ENCODE measurements around the gene SH3RF3.

Gene SH3RF3

GRCh38 chr2:109306190-109306589, 177.2 kb downstream of the SH3RF3 start:
- Histone ChIP-seq H3K4me1 (ENCODE audit: control insufficient read depth, insufficient read depth, low read depth, low read length) (peaks cover 20% of the 10 kb centered on the region), H3K27ac (ENCODE audit: low read length, poor library complexity, severe bottlenecking) (no peak overlapping the region), H2BK120ac (ENCODE audit: low read depth, low read length) (no peak overlapping the region), H3K79me1 (replicated peaks; ENCODE audit: low read length, poor library complexity, severe bottlenecking) (peaks cover 24% of the 10 kb centered on the region), H2BK15ac (ENCODE audit: low read depth, poor library complexity, severe bottlenecking) (no peak overlapping the region), H3K23ac (ENCODE audit: low read length in 2 of 2) (no peak overlapping the region), H3K4me2 (ENCODE audit: low read length, poor library complexity, severe bottlenecking) (no peak overlapping the region), H2AK5ac (ENCODE audit: low read length, severe bottlenecking) (no peak overlapping the region), H3K27me3 (ENCODE audit: control insufficient read depth in 1 of 2, insufficient read depth in 1 of 2, low read length in 2 of 2) (no peaks in the 10 kb centered on the region), H3K9me3 (ENCODE audit: control insufficient read depth, low read length) (no peaks in the 10 kb centered on the region), H2BK12ac (ENCODE audit: low read length in 2 of 2) (no peak overlapping the region), H3K9ac (ENCODE audit: low read length) (no peak overlapping the region), H4K8ac (ENCODE audit: low read length) (no peak overlapping the region), H3K14ac (ENCODE audit: low read length in 2 of 2) (no peak overlapping the region), H3K36me3 (ENCODE audit: control insufficient read depth in 1 of 2, insufficient read depth in 2 of 2, low read depth in 1 of 2, low read length in 2 of 2) (peaks cover 0 to 2% of the 10 kb centered on the region in 2 experiments), H2BK5ac (ENCODE audit: low read depth, low read length, poor library complexity, severe bottlenecking) (no peak overlapping the region), H3K4ac (ENCODE audit: low read depth in 1 of 2, low read length in 2 of 2) (no peak overlapping the region), H4K91ac (ENCODE audit: low read length) (peak overlapping the region; percentile 66), H3K18ac (ENCODE audit: low read depth in 1 of 2, low read length in 2 of 2) (no peak overlapping the region), H3K4me3 (ENCODE audit: insufficient read depth in 1 of 2, low read depth in 1 of 2, low read length in 2 of 2) (no peak overlapping the region), H2AFZ (ENCODE audit: low read depth, low read length) (no peak overlapping the region)
- 90% methylated on average over 10 of the region's 10 CpGs for WGBS
- DNase-seq: no peak

- H3K27me3 ChIP-seq (ENCODE audit: control insufficient read depth in 1 of 2, insufficient read depth in 1 of 2, low read length in 2 of 2): peaks cover 0 to 16% of the 10 kb centered on the region in 2 experiments
- no peak overlapping the region for H2BK120ac ChIP-seq (ENCODE audit: low read depth, low read length)
- H3K18ac ChIP-seq (ENCODE audit: low read depth in 1 of 2, low read length in 2 of 2): no peak overlapping the region
- H2AFZ ChIP-seq (ENCODE audit: low read depth, low read length): no peak overlapping the region
- no peak overlapping the region for H3K14ac ChIP-seq (ENCODE audit: low read length in 2 of 2)
- peaks cover 22% of the 10 kb centered on the region for H3K79me1 ChIP-seq (replicated peaks; ENCODE audit: low read length, poor library complexity, severe bottlenecking)
- H3K23ac ChIP-seq (ENCODE audit: low read length in 2 of 2): no peak overlapping the region
- no peak overlapping the region for H3K4me2 ChIP-seq (ENCODE audit: low read length, poor library complexity, severe bottlenecking)
- WGBS: 95% methylated on average over 4 of the region's 5 CpGs
- H4K91ac ChIP-seq (ENCODE audit: low read length): no peak overlapping the region
- H2BK15ac ChIP-seq (ENCODE audit: low read depth, poor library complexity, severe bottlenecking): no peak overlapping the region
- peaks cover 2% of the 10 kb centered on the region for H3K4me1 ChIP-seq (ENCODE audit: control insufficient read depth, insufficient read depth, low read depth, low read length)
- H2AK5ac ChIP-seq (ENCODE audit: low read length, severe bottlenecking): no peak overlapping the region
- no peaks in the 10 kb centered on the region for H3K9me3 ChIP-seq (ENCODE audit: control insufficient read depth, low read length)
- H2BK12ac ChIP-seq (ENCODE audit: low read length in 2 of 2): no peak overlapping the region
- H4K8ac ChIP-seq (ENCODE audit: low read length): no peak overlapping the region
- no peak overlapping the region for H3K4me3 ChIP-seq (ENCODE audit: insufficient read depth in 1 of 2, low read depth in 1 of 2, low read length in 2 of 2)
- DNase-seq: no peak
- no peak overlapping the region for H2BK5ac ChIP-seq (ENCODE audit: low read depth, low read length, poor library complexity, severe bottlenecking)
- no peaks in the 10 kb centered on the region for H3K36me3 ChIP-seq (ENCODE audit: control insufficient read depth in 1 of 2, insufficient read depth in 2 of 2, low read depth in 1 of 2, low read length in 2 of 2)
- no peak overlapping the region for H3K9ac ChIP-seq (ENCODE audit: low read length)
- H3K27ac ChIP-seq (ENCODE audit: low read length, poor library complexity, severe bottlenecking): no peak overlapping the region
- no peak overlapping the region for H3K4ac ChIP-seq (ENCODE audit: low read depth in 1 of 2, low read length in 2 of 2)
Observed at GRCh38 chr2:109311771-109312170, 182.8 kb downstream of the SH3RF3 start.

GRCh38 chr2:109312902-109313301, 183.9 kb downstream of the SH3RF3 start:
- Histone ChIP-seq H3K36me3 (ENCODE audit: control insufficient read depth in 1 of 2, insufficient read depth in 2 of 2, low read depth in 1 of 2, low read length in 2 of 2) (no peaks in the 10 kb centered on the region), H3K27me3 (ENCODE audit: control insufficient read depth in 1 of 2, insufficient read depth in 1 of 2, low read length in 2 of 2) (peaks cover 0 to 16% of the 10 kb centered on the region in 2 experiments), H2BK5ac (ENCODE audit: low read depth, low read length, poor library complexity, severe bottlenecking) (no peak overlapping the region), H3K4ac (ENCODE audit: low read depth in 1 of 2, low read length in 2 of 2) (no peak overlapping the region), H3K23ac (ENCODE audit: low read length in 2 of 2) (no peak overlapping the region), H3K9ac (ENCODE audit: low read length) (no peak overlapping the region), H3K4me1 (ENCODE audit: control insufficient read depth, insufficient read depth, low read depth, low read length) (peaks cover 4% of the 10 kb centered on the region), H3K9me3 (ENCODE audit: control insufficient read depth, low read length) (no peaks in the 10 kb centered on the region), H3K18ac (ENCODE audit: low read depth in 1 of 2, low read length in 2 of 2) (no peak overlapping the region), H3K4me2 (ENCODE audit: low read length, poor library complexity, severe bottlenecking) (no peak overlapping the region), H2BK12ac (ENCODE audit: low read length in 2 of 2) (no peak overlapping the region), H2BK15ac (ENCODE audit: low read depth, poor library complexity, severe bottlenecking) (no peak overlapping the region), H3K4me3 (ENCODE audit: insufficient read depth in 1 of 2, low read depth in 1 of 2, low read length in 2 of 2) (no peak overlapping the region), H2AK5ac (ENCODE audit: low read length, severe bottlenecking) (no peak overlapping the region), H2BK120ac (ENCODE audit: low read depth, low read length) (no peak overlapping the region), H3K27ac (ENCODE audit: low read length, poor library complexity, severe bottlenecking) (no peak overlapping the region), H3K14ac (ENCODE audit: low read length in 2 of 2) (no peak overlapping the region), H4K8ac (ENCODE audit: low read length) (no peak overlapping the region), H2AFZ (ENCODE audit: low read depth, low read length) (no peak overlapping the region), H4K91ac (ENCODE audit: low read length) (no peak overlapping the region), H3K79me1 (replicated peaks; ENCODE audit: low read length, poor library complexity, severe bottlenecking) (peaks cover 27% of the 10 kb centered on the region)
- WGBS: 83% methylated on average over 3 of the region's 5 CpGs
- no peak for DNase-seq

GRCh38 chr2:109313343-109313742, 184.3 kb downstream of the SH3RF3 start:
- Histone ChIP-seq H3K79me1 (replicated peaks; ENCODE audit: low read length, poor library complexity, severe bottlenecking) (peaks cover 29% of the 10 kb centered on the region), H3K27ac (ENCODE audit: low read length, poor library complexity, severe bottlenecking) (no peak overlapping the region), H3K36me3 (ENCODE audit: control insufficient read depth in 1 of 2, insufficient read depth in 2 of 2, low read depth in 1 of 2, low read length in 2 of 2) (no peaks in the 10 kb centered on the region), H2AK5ac (ENCODE audit: low read length, severe bottlenecking) (no peak overlapping the region), H3K23ac (ENCODE audit: low read length in 2 of 2) (no peak overlapping the region), H3K27me3 (ENCODE audit: control insufficient read depth in 1 of 2, insufficient read depth in 1 of 2, low read length in 2 of 2) (peaks cover 0 to 16% of the 10 kb centered on the region in 2 experiments), H3K4ac (ENCODE audit: low read depth in 1 of 2, low read length in 2 of 2) (no peak overlapping the region), H3K18ac (ENCODE audit: low read depth in 1 of 2, low read length in 2 of 2) (peak overlapping the region in 1 of 2 experiments; percentile 59), H3K4me3 (ENCODE audit: insufficient read depth in 1 of 2, low read depth in 1 of 2, low read length in 2 of 2) (no peak overlapping the region), H3K14ac (ENCODE audit: low read length in 2 of 2) (no peak overlapping the region), H4K8ac (ENCODE audit: low read length) (no peak overlapping the region), H3K4me2 (ENCODE audit: low read length, poor library complexity, severe bottlenecking) (no peak overlapping the region), H2BK120ac (ENCODE audit: low read depth, low read length) (no peak overlapping the region), H2BK15ac (ENCODE audit: low read depth, poor library complexity, severe bottlenecking) (no peak overlapping the region), H2BK5ac (ENCODE audit: low read depth, low read length, poor library complexity, severe bottlenecking) (no peak overlapping the region), H2BK12ac (ENCODE audit: low read length in 2 of 2) (peak overlapping the region in 1 of 2 experiments; percentile 41), H3K4me1 (ENCODE audit: control insufficient read depth, insufficient read depth, low read depth, low read length) (peaks cover 7% of the 10 kb centered on the region), H4K91ac (ENCODE audit: low read length) (no peak overlapping the region), H3K9me3 (ENCODE audit: control insufficient read depth, low read length) (no peaks in the 10 kb centered on the region), H2AFZ (ENCODE audit: low read depth, low read length) (no peak overlapping the region), H3K9ac (ENCODE audit: low read length) (no peak overlapping the region)
- DNase-seq: no peak
- 94% methylated on average over 4 of the region's 4 CpGs for WGBS

Measured in mesenchymal stem cell (in vitro differentiated cells and primary cell).